ENCODE data around the gene ALDH3A1.

DNA sequence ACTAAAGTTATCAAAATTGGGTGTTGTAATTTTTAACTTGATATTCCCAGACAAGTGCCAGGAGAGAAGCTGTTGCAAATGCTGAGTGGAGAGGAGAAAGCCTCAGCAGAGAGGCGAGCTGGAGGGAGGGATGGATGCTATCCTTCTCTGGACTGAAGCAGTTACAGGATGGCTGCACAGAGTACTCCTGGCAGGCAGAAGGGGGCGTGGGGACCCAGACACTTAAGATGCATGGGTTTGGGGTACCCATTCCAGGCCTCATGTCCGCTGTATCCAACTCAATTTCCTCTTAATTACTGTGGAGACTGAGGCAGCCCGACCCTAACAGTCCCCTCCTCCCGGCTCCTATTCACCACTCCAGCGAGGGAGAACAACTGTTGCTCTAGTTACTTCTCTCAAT is 25.4 kb upstream of the ALDH3A1 start:
- no peak for TF ChIP-seq NFRKB (IDR thresholded peaks at IDR 0.05; ENCODE audit: low read depth)
- no peak for TF ChIP-seq POLR2A (conservative IDR thresholded peaks at IDR 0.05)
- TF ChIP-seq ARNT (IDR thresholded peaks at IDR 0.05) = no peak
- no peak for TF ChIP-seq MECOM (CRISPR knock-in tag; IDR thresholded peaks at IDR 0.05)
- TF ChIP-seq PML (IDR thresholded peaks at IDR 0.05; ENCODE audit: low read length) = no peak
- TF ChIP-seq, protein P1, sequence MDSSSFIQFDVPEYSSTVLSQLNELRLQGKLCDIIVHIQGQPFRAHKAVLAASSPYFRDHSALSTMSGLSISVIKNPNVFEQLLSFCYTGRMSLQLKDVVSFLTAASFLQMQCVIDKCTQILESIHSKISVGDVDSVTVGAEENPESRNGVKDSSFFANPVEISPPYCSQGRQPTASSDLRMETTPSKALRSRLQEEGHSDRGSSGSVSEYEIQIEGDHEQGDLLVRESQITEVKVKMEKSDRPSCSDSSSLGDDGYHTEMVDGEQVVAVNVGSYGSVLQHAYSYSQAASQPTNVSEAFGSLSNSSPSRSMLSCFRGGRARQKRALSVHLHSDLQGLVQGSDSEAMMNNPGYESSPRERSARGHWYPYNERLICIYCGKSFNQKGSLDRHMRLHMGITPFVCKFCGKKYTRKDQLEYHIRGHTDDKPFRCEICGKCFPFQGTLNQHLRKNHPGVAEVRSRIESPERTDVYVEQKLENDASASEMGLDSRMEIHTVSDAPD (CRISPR knock-in tag; IDR thresholded peaks at IDR 0.05) = no peak
- TF ChIP-seq ZNF444 (CRISPR knock-in tag; IDR thresholded peaks at IDR 0.05) = no peak
- TF ChIP-seq ETV6 (IDR thresholded peaks at IDR 0.05; ENCODE audit: borderline replicate concordance in 1 of 2, low read depth in 2 of 2, low read length in 1 of 2) = no peak
- no peak for TF ChIP-seq ETV6 (CRISPR knock-in tag; IDR thresholded peaks at IDR 0.05; ENCODE audit: borderline replicate concordance)
- TF ChIP-seq MYC (IDR thresholded peaks at IDR 0.05; ENCODE audit: low read depth, low read length) = no peak
- TF ChIP-seq MYC (CRISPR knock-in tag; IDR thresholded peaks at IDR 0.05; ENCODE audit: borderline replicate concordance, low read depth) = no peak
- TF ChIP-seq, protein P2, sequence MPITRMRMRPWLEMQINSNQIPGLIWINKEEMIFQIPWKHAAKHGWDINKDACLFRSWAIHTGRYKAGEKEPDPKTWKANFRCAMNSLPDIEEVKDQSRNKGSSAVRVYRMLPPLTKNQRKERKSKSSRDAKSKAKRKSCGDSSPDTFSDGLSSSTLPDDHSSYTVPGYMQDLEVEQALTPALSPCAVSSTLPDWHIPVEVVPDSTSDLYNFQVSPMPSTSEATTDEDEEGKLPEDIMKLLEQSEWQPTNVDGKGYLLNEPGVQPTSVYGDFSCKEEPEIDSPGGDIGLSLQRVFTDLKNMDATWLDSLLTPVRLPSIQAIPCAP (CRISPR knock-in tag; IDR thresholded peaks at IDR 0.05; ENCODE audit: borderline replicate concordance) = no peak
- TF ChIP-seq GTF2F1 (IDR thresholded peaks at IDR 0.05; ENCODE audit: low read depth, low read length) = no peak
- no peak for TF ChIP-seq BRCA1 (IDR thresholded peaks at IDR 0.05)
- TF ChIP-seq BRCA1 (CRISPR knock-in tag; IDR thresholded peaks at IDR 0.05) = no peak
- TF ChIP-seq JUND (IDR thresholded peaks at IDR 0.05; ENCODE audit: borderline replicate concordance, low read depth, low read length) = no peak
- TF ChIP-seq JUND (tag; IDR thresholded peaks at IDR 0.05; ENCODE audit: borderline replicate concordance, low read depth, low read length) = no peak
- TF ChIP-seq, protein P3, sequence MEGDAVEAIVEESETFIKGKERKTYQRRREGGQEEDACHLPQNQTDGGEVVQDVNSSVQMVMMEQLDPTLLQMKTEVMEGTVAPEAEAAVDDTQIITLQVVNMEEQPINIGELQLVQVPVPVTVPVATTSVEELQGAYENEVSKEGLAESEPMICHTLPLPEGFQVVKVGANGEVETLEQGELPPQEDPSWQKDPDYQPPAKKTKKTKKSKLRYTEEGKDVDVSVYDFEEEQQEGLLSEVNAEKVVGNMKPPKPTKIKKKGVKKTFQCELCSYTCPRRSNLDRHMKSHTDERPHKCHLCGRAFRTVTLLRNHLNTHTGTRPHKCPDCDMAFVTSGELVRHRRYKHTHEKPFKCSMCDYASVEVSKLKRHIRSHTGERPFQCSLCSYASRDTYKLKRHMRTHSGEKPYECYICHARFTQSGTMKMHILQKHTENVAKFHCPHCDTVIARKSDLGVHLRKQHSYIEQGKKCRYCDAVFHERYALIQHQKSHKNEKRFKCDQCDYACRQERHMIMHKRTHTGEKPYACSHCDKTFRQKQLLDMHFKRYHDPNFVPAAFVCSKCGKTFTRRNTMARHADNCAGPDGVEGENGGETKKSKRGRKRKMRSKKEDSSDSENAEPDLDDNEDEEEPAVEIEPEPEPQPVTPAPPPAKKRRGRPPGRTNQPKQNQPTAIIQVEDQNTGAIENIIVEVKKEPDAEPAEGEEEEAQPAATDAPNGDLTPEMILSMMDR (IDR thresholded peaks at IDR 0.05 in 2 of 3, conservative IDR thresholded peaks at IDR 0.05 in 1 of 3; ENCODE audit: insufficient read depth in 2 of 3, low read depth in 1 of 3, low read length in 3 of 3) = no peak

Data from K562 (cell line).